HepG2 (cell line): ENCODE measurements around the gene SRCAP. TPM values are rescaled to one million over a fixed set of nuclear protein-coding genes. Genes with fewer than 3 reads are reported as not detected.
A peak's percentile ranks its signal among the peaks of the same experiment; 100 is the strongest.
"Not testable (repeated sequence)": the region's sequence is repeated elsewhere in the genome, so short reads cannot be mapped to it uniquely, and the experiment has no call there.

ENCODE experiments used
- ATAC-seq: fragments of 200-7000 bp; cut with Tn5 transposase; 3 replicates; pipeline ENCODE4 v1.9.1; 2020; ENCODE audit warnings: mild to moderate bottlenecking, moderate library complexity
- BruUV-seq: library from RNA; stranded (reverse); fragments of 400-500 nt; replicated peaks from 2 replicates; lab custom pipeline; 2021; lab: Mats Ljungman, UMichigan
- CTCF ChIA-PET: fragments of 300-600 bp; formaldehyde crosslinking; extraction: SDS; loops from one replicate; lab custom pipeline; 2021; ENCODE audit warnings: low total read pairs, inconsistent platforms, low intra/inter-chr PET ratio; lab: Yijun Ruan, JAX
- POLR2A ChIA-PET: fragments of 350-600 bp; sonication (Branson Sonifier 250); formaldehyde crosslinking; loops from one replicate; lab custom pipeline; 2020; ENCODE audit warnings: antibody characterized with exemption, inconsistent platforms; lab: Yijun Ruan, JAX
- DNase-seq: peaks from one replicate; pipeline ENCODE4 v3.0.0-alpha.2; 2015; ENCODE audit warnings: low spot score
- FAIRE-seq: peaks from 3 replicates; lab custom pipeline; 2011; peaks lifted over from hg19 to GRCh38; lab: Jason Lieb, UNC
- H2AFZ ChIP-seq: one replicate; pipeline ENCODE4 v1.6.1; 2011; ENCODE audit warnings: low read length, inconsistent platforms
- H3K27ac ChIP-seq: fragments of 300-600 bp; 3 replicates; pipeline ENCODE4 v1.8.0; 2011; ENCODE audit warnings: mixed run types, mild to moderate bottlenecking, mixed read lengths, low read length, inconsistent platforms; ENCODE audit not compliant: insufficient read depth; ENCODE audit errors: extremely low read length
- H3K27me3 ChIP-seq, 2 experiments: fragments of 200-600 bp in 1 of 2; 2 replicates in 1 of 2; 3 replicates in 1 of 2; pipeline versions ENCODE4 v1.6.0 to v1.8.0; 2011; ENCODE audit warnings: low read length in 2 of 2, mild to moderate bottlenecking in 2 of 2, moderate library complexity in 2 of 2, inconsistent platforms in 1 of 2; ENCODE audit not compliant: insufficient read depth in 2 of 2, control insufficient read depth in 1 of 2
- H3K36me3 ChIP-seq, 2 experiments: fragments of 200-600 bp in 1 of 2; replicated peaks in 1 of 2; 2 replicates in 1 of 2; 3 replicates in 1 of 2; pipeline versions ENCODE4 v1.5.1 to v1.8.0; 2011; ENCODE audit warnings: low read length in 2 of 2, inconsistent platforms in 1 of 2; ENCODE audit not compliant: insufficient read depth in 2 of 2, control insufficient read depth in 1 of 2
- H3K4me1 ChIP-seq: 2 replicates; pipeline ENCODE4 v1.5.1; 2012; ENCODE audit warnings: low read length, inconsistent platforms; ENCODE audit not compliant: insufficient read depth
- H3K4me2 ChIP-seq: 2 replicates; pipeline ENCODE4 v1.6.0; 2011; ENCODE audit warnings: low read depth, low read length, inconsistent platforms
- H3K4me3 ChIP-seq, 3 experiments: fragments of 200-600 bp in 1 of 3; sonication (generic), shearing (Covaris generic) in 1 of 3; replicated peaks in 1 of 3; 2 replicates each; pipeline ENCODE4 v1.5.1; 2011 to 2016; ENCODE audit warnings: low read length in 3 of 3, inconsistent platforms in 2 of 3, low read depth in 2 of 3, mild to moderate bottlenecking in 2 of 3, control low read depth in 1 of 3, mixed read lengths in 1 of 3; ENCODE audit not compliant: insufficient read depth in 1 of 3
- H3K79me2 ChIP-seq: one replicate; pipeline ENCODE4 v1.6.1; 2011; ENCODE audit warnings: low read length, inconsistent platforms; ENCODE audit not compliant: insufficient read depth
- H3K9ac ChIP-seq: 2 replicates; pipeline ENCODE4 v1.6.0; 2011; ENCODE audit warnings: mild to moderate bottlenecking, low read depth, low read length, inconsistent platforms; ENCODE audit not compliant: insufficient read depth
- H3K9me3 ChIP-seq: 2 replicates; pipeline ENCODE4 v1.5.1; 2012; ENCODE audit warnings: mild to moderate bottlenecking, low read length
- H4K20me1 ChIP-seq: 2 replicates; pipeline ENCODE4 v1.6.0; 2011; ENCODE audit warnings: inconsistent platforms, mild to moderate bottlenecking, low read length, moderate library complexity; ENCODE audit not compliant: insufficient read depth
- CHD4 ChIP-seq: fragments of 200-600 bp; sonication (generic); IDR thresholded peaks from 2 replicates; pipeline ENCODE4 v1.7.0; 2017; ENCODE audit warnings: mild to moderate bottlenecking, low read length, borderline replicate concordance
- HDAC6 ChIP-seq: fragments of 200-600 bp; sonication (generic); IDR thresholded peaks from 2 replicates; pipeline ENCODE4 v1.7.0; 2017; ENCODE audit warnings: mild to moderate bottlenecking, antibody characterized with exemption, low read length, low read depth
- HNRNPH1 ChIP-seq: fragments of 200-400 bp; formaldehyde crosslinking; optimal IDR thresholded peaks from 2 replicates; pipeline ENCODE3; 2017; ENCODE audit warnings: mild to moderate bottlenecking, low read depth, low read length
- MBNL3 ChIP-seq: fragments of 250-450 bp; sonication (Bioruptor Pico); conservative IDR thresholded peaks from 2 replicates; pipeline ENCODE4 v1.8.0; 2022; ENCODE audit warnings: mild to moderate bottlenecking, inconsistent platforms
- NR2F6 ChIP-seq, 2 experiments: IDR thresholded peaks; 2 replicates each; pipeline ENCODE4 v1.6.1; 2016; ENCODE audit warnings: antibody characterized with exemption in 1 of 2, mild to moderate bottlenecking in 1 of 2
- SMAD9 ChIP-seq: sonication (generic); formaldehyde crosslinking; IDR thresholded peaks from 2 replicates; pipeline ENCODE4 v1.5.1; 2020; ENCODE audit warnings: mild to moderate bottlenecking, missing genetic modification reagents
- ZMAT5 ChIP-seq: sonication (generic); formaldehyde crosslinking; IDR thresholded peaks from 2 replicates; pipeline ENCODE4 v1.5.0; 2020; ENCODE audit warnings: mild to moderate bottlenecking, low read depth, missing genetic modification reagents, borderline replicate concordance
- ZNF124 ChIP-seq: sonication (generic); formaldehyde crosslinking; IDR thresholded peaks from 2 replicates; pipeline ENCODE4 v1.4.0; 2020; ENCODE audit warnings: missing genetic modification reagents
- ZNF460 ChIP-seq: sonication (generic); formaldehyde crosslinking; IDR thresholded peaks from 2 replicates; pipeline ENCODE4 v1.5.1; 2020; ENCODE audit warnings: missing genetic modification reagents, mild to moderate bottlenecking, borderline replicate concordance
- ZNF652 ChIP-seq: IDR thresholded peaks from 2 replicates; pipeline ENCODE4 v1.6.1; 2016; ENCODE audit warnings: low read depth, borderline replicate concordance
- ZNF672 ChIP-seq: sonication (generic); formaldehyde crosslinking; IDR thresholded peaks from 2 replicates; pipeline ENCODE4 v1.8.1; 2022; ENCODE audit warnings: missing genetic modification reagents
- ZNF724P ChIP-seq: sonication (generic); formaldehyde crosslinking; IDR thresholded peaks from 2 replicates; pipeline ENCODE4 v1.8.0; 2022; ENCODE audit warnings: missing genetic modification reagents, borderline replicate concordance
- WGBS: methylation state at CpG from one replicate; pipeline ENCODE4 v1.1.6; 2017; ENCODE audit warnings: low lambda C conversion rate; 5-methylcytosine and 5-hydroxymethylcytosine counted together
- in situ Hi-C: cut with HindIII; loops from 2 replicates; pipeline ENCODE4 v1.10.0; 2017; ENCODE audit warnings: low pct_unique_long_range_greater_than_20kb; ENCODE audit not compliant: extremely low pct_ligation_motif_present
- intact Hi-C: fragments of 100-400 bp; cut with micrococcal nuclease; formaldehyde crosslinking; loops from one replicate; pipeline ENCODE4 v1.10.0; 2022; ENCODE audit not compliant: unreplicated experiment
- polyA plus RNA-seq, 8 experiments: library from polyadenylated mRNA; depleted of rRNA in 3 of 8; stranded (reverse) in 7 of 8; unstranded in 1 of 8; fragments of >200 nt; fragmentation: Illumina TruSeq in 4 of 8; extraction: Trizol in 4 of 8; gene quantifications; 2 replicates each; pipeline versions ENCODE4 v1.2.1 to v1.2.3, GENCODE V29; 2011 to 2016; ENCODE audit warnings: low read depth in 4 of 8, missing spikeins in 1 of 8, mixed read lengths in 1 of 8; ENCODE audit not compliant: insufficient read depth in 1 of 8
- total RNA-seq, 5 experiments: library from RNA; depleted of rRNA; stranded (reverse); fragments of >200 nt; fragmentation: Illumina TruSeq; extraction: Trizol; gene quantifications; 2 replicates each; pipeline ENCODE4 v1.2.3, GENCODE V29; 2016; ENCODE audit warnings: low read depth in 1 of 5
- TF ChIP-seq, protein P1 (sequence below): sonication (generic); formaldehyde crosslinking; IDR thresholded peaks from 2 replicates; pipeline ENCODE4 v1.8.0; 2023; ENCODE audit warnings: mild to moderate bottlenecking, missing genetic modification reagents
- TF ChIP-seq, protein P2 (sequence below), 2 experiments: fragments of 450-650 bp in 1 of 2; sonication (generic) in 1 of 2; formaldehyde crosslinking; IDR thresholded peaks; 2 replicates each; pipeline versions ENCODE4 v1.5.0 to v1.8.0; 2020 to 2022; ENCODE audit warnings: mild to moderate bottlenecking in 1 of 2, missing genetic modification reagents in 1 of 2

The SRCAP gene
- total and polyA plus RNA-seq, 2 of the 13 experiments (the other 11 are each of a cell fraction or from before 2014, with no cell fraction given), result 4.9 to 9.0 TPM

DNA sequence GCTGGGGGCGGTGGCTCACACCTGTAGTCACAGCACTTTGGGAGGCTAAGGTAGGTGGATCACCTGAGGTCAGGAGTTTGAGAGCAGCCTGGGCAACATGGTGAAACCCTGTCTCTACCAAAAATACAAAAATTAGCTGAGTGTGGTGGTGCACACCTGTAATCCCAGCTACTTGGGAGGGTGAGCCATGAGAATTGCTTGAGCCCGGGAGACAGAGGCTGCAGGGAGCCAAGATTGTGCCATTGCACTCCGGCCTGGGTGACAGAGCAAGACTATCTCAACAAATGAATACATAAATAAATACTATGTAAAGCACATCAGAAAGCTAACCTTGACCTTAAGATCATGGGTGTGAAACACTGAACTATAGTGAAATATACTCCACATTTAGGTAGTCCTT lies 2.3 kb upstream of the SRCAP start:
- H3K27me3 ChIP-seq, H3K27ac ChIP-seq, in situ Hi-C loops, H3K4me2 ChIP-seq, ATAC-seq, H3K4me3 ChIP-seq, H3K9ac ChIP-seq, H3K9me3 ChIP-seq, DNase-seq, H2AFZ ChIP-seq, CTCF ChIA-PET, FAIRE-seq, BruUV-seq: not testable (repeated sequence)
- WGBS, result 90% methylated on average over 3 of the region's 3 CpGs
- POLR2A ChIA-PET, result interaction anchor here (2.1 kb wide), 1 partner anchor 38 kb away, joined by 15 read pairs; the partner anchor contains the start of gene FBRS
- Histone ChIP-seq H3K36me3 (peaks cover 5 to 19% of the 10 kb centered on the region in 2 experiments), H4K20me1 (peaks cover 16% of the 10 kb centered on the region; the same call in 1 of the 2 replicates), H3K4me1 (peaks cover 39% of the 10 kb centered on the region), H3K79me2 (peaks cover 29% of the 10 kb centered on the region)
- TF ChIP-seq ZNF460 (CRISPR knock-in tag), result peak; percentile 74
- intact Hi-C loops, result loop anchor here (5.0 to 10.0 kb wide), 3 partner anchors 51 to 228 kb away; partner anchors contain the start of genes FBXL19, PHKG2 and ZNF768

GRCh38 chr16:30697264-30698138 lies 1.5 kb upstream of the SRCAP start:
- Histone ChIP-seq H3K79me2 (peaks cover 31% of the 10 kb centered on the region), H3K4me1 (peaks cover 36% of the 10 kb centered on the region), H3K27ac (peak overlapping the region; percentile 99), H3K9ac (peak overlapping the region; percentile 99), H3K4me2 (peak overlapping the region; percentile 92), H3K36me3 (peaks cover 6 to 25% of the 10 kb centered on the region in 2 experiments), H3K9me3 (no peaks in the 10 kb centered on the region), H3K4me3 (peak overlapping the region; percentile 75 to 96 (median 93)), H2AFZ (peak overlapping the region; percentile 74), H4K20me1 (peaks cover 16% of the 10 kb centered on the region; the same call in 1 of the 2 replicates), H3K27me3 (no peaks in the 10 kb centered on the region)
- 8% methylated on average over 26 of the region's 26 CpGs for WGBS
- ATAC-seq (peak; percentile 93), DNase-seq (no peak), FAIRE-seq (peak; percentile 82)
- ChIA-PET POLR2A (interaction anchor here (0.9 to 2.1 kb wide), 5 partner anchors 11 to 268 kb away, joined by 3 to 15 read pairs (median 3); partner anchors contain the start of genes DCTPP1, FBRS, PHKG2 and ZNF629), CTCF (no interaction called here)
- intact Hi-C loops (loop anchor here (1.0 to 10.0 kb wide), 4 partner anchors 39 to 227 kb away; partner anchors contain the start of genes FBRS, FBXL19, PHKG2 and ZNF768), in situ Hi-C loops (no loop called here)
- BruUV-seq, result TSS peak; percentile 81
- TF ChIP-seq MBNL3 (CRISPR knock-in tag) (no peak), ZMAT5 (no peak), ZNF724P (CRISPR knock-in tag) (no peak), ZNF124 (CRISPR knock-in tag) (no peak), HNRNPH1 (no peak), NR2F6 (IDR thresholded peaks at IDR 0.05) (no peak), NR2F6 (CRISPR knock-in tag; IDR thresholded peaks at IDR 0.05) (no peak), CHD4 (no peak), SMAD9 (no peak), ZNF652 (no peak), ZNF672 (CRISPR knock-in tag) (no peak), HDAC6 (no peak)
- TF ChIP-seq, protein P1, sequence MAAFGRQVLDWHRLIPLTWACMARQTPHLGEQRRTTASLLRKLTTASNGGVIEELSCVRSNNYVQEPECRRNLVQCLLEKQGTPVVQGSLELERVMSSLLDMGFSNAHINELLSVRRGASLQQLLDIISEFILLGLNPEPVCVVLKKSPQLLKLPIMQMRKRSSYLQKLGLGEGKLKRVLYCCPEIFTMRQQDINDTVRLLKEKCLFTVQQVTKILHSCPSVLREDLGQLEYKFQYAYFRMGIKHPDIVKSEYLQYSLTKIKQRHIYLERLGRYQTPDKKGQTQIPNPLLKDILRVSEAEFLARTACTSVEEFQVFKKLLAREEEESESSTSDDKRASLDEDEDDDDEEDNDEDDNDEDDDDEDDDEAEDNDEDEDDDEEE (CRISPR knock-in tag), result no peak
- TF ChIP-seq, protein P2, sequence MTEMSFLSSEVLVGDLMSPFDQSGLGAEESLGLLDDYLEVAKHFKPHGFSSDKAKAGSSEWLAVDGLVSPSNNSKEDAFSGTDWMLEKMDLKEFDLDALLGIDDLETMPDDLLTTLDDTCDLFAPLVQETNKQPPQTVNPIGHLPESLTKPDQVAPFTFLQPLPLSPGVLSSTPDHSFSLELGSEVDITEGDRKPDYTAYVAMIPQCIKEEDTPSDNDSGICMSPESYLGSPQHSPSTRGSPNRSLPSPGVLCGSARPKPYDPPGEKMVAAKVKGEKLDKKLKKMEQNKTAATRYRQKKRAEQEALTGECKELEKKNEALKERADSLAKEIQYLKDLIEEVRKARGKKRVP (CRISPR knock-in tag; IDR thresholded peaks at IDR 0.05), result no peak
